ENCODE results near the gene GRAP.
"Not testable (repeated sequence)": the region's sequence is repeated elsewhere in the genome, so short reads cannot be mapped to it uniquely, and the experiment has no call there.

GRCh38 chr17:19038730-19039129 is 8.0 kb downstream of the GRAP start:
- TF ChIP-seq CTCF, POLR2A (IDR thresholded peaks at IDR 0.05): not testable (repeated sequence)
